ENCODE measurements around the gene ABHD12B.
A peak's percentile ranks its signal among the peaks of the same experiment; 100 is the strongest.

ABHD12B gene

DNA sequence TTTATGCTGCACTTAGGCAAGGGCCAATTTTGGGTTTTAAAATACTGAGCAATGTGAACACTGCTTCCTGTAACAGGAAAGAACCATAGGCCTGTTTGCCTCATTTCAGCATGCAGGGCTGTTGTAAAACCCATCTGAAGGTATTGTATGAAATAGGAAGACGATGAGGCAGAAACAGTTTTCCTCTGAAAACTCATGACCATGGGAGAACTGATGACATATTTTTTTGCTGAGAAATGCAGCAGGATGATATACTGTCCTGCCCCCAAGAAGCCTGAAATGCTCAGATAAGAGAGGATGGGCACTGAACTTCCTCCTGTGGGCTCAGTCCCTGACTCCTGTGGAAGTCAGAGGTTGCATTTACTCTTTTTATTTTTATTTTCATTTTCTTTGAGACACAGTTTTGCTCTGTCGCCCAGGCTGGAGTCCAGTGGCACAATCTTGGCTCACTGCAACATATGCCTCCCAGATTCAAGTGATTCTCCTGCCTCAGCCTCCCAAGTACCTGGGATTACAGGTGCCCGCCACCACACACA, 55.1 kb downstream of the ABHD12B start:
- TF ChIP-seq, protein P1, sequence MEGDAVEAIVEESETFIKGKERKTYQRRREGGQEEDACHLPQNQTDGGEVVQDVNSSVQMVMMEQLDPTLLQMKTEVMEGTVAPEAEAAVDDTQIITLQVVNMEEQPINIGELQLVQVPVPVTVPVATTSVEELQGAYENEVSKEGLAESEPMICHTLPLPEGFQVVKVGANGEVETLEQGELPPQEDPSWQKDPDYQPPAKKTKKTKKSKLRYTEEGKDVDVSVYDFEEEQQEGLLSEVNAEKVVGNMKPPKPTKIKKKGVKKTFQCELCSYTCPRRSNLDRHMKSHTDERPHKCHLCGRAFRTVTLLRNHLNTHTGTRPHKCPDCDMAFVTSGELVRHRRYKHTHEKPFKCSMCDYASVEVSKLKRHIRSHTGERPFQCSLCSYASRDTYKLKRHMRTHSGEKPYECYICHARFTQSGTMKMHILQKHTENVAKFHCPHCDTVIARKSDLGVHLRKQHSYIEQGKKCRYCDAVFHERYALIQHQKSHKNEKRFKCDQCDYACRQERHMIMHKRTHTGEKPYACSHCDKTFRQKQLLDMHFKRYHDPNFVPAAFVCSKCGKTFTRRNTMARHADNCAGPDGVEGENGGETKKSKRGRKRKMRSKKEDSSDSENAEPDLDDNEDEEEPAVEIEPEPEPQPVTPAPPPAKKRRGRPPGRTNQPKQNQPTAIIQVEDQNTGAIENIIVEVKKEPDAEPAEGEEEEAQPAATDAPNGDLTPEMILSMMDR (IDR thresholded peaks at IDR 0.05; ENCODE audit: low read depth, low read length) = no peak
- TF ChIP-seq, protein P2, sequence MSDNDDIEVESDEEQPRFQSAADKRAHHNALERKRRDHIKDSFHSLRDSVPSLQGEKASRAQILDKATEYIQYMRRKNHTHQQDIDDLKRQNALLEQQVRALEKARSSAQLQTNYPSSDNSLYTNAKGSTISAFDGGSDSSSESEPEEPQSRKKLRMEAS (IDR thresholded peaks at IDR 0.05; ENCODE audit: low read depth, low read length) = 0 out of 2 replicates have a peak, but pooled peaks have one; percentile 14
- H3K4me3 ChIP-seq (ENCODE audit: low read depth, low read length) = no peak overlapping the region

DNA sequence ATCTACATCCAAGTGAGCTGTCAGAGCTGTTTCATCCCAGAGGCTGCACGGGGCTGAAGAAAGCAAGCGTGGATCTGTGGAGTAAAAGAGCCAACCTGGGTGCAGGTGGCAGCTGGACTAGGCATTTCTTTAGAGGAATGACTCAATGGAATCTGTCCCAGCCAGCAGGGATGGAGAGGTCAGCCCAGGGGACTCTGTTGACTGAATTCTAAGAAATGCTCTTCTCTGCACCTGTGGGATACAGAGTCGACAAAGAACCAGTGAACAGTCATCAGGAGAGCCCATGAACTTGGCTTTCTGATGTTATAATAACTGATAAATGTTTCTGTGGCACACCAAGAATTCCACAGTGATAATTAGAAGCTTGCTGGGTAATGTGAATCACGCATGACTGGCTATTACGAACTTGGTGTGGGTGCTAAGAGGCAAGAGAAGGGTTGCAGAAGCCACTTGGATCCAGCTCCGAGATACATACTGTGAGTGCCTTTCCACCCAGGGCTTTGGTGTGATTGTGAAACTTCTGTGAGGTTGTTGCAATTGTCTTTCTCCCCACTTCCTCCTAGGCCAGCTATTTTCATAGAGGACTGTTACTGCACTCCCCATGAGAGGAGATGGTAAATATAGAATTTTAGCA, 56.3 kb downstream of the ABHD12B start:
- TF ChIP-seq MYC (IDR thresholded peaks at IDR 0.05; ENCODE audit: low read depth, low read length) (peak; percentile 66; the same call in 1 of the 2 replicates), POLR2A (IDR thresholded peaks at IDR 0.05; ENCODE audit: extremely low read depth, insufficient read length) (no peak)
- TF ChIP-seq, protein P1 (IDR thresholded peaks at IDR 0.05; ENCODE audit: low read depth, low read length) = no peak
- TF ChIP-seq, protein P2 (IDR thresholded peaks at IDR 0.05; ENCODE audit: low read depth, low read length) = peak; percentile 72
- H3K4me3 ChIP-seq (ENCODE audit: low read depth, low read length) = peak overlapping the region; percentile 52
- DNase-seq (ENCODE audit: low read depth) = peak; percentile 96

More for the DNA sequence above, 55.1 kb downstream of the ABHD12B start:
- peak; percentile 92 for DNase-seq (ENCODE audit: low read depth)

DNA sequence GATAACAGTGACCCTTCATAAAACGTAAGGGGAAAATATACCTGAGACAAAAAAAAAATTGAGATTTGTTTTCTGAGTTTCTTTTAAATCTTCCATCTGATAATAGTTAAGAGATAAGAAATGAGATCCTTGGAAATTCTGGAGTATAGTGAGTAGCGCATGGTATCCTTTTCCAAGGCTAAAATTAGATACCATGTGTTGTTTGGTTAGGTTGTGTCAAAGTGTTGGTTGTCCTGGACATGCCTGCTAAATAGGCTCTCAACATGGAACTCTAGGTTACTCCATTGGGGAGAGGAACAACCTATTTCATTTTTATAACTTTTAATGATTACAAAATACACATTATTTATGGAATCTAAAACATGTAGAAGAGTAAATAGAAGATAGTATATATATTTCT, 57.7 kb downstream of the ABHD12B start:
- no peak for DNase-seq (ENCODE audit: low read depth)
- H3K4me3 ChIP-seq (ENCODE audit: low read depth, low read length) = peak overlapping the region; percentile 52
- no peak for TF ChIP-seq MYC (IDR thresholded peaks at IDR 0.05; ENCODE audit: low read depth, low read length)
- TF ChIP-seq, protein P1 (IDR thresholded peaks at IDR 0.05; ENCODE audit: low read depth, low read length) = no peak
- no peak for TF ChIP-seq POLR2A (IDR thresholded peaks at IDR 0.05; ENCODE audit: extremely low read depth, insufficient read length)
- TF ChIP-seq, protein P2 (IDR thresholded peaks at IDR 0.05; ENCODE audit: low read depth, low read length) = no peak

DNA sequence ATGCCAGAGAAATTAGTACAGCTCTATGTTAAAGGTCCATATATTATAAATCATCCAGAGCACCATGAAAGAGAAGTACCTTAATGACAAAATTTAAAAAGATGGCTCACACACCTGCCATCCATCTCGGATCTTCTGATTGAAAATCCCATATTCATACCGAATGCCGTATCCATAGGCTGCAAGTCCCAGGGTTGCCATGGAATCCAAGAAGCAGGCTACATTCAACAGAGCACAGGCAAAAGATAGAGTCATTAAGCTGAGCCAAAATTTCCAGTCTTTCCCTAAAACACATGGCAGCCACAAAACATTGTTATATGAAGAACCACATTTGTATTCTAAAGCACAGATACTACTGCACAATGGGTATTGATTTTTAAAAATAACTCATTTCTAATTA, 59.7 kb downstream of the ABHD12B start:
- no peak overlapping the region for H3K4me3 ChIP-seq (ENCODE audit: low read depth, low read length)
- TF ChIP-seq, protein P2 (IDR thresholded peaks at IDR 0.05; ENCODE audit: low read depth, low read length) = no peak
- no peak for TF ChIP-seq POLR2A (IDR thresholded peaks at IDR 0.05; ENCODE audit: extremely low read depth, insufficient read length)
- TF ChIP-seq MYC (IDR thresholded peaks at IDR 0.05; ENCODE audit: low read depth, low read length) = no peak
- TF ChIP-seq, protein P1 (IDR thresholded peaks at IDR 0.05; ENCODE audit: low read depth, low read length) = no peak
- DNase-seq (ENCODE audit: low read depth) = no peak

- TF ChIP-seq, protein P2 (IDR thresholded peaks at IDR 0.05; ENCODE audit: low read depth, low read length) = no peak
- TF ChIP-seq MYC (IDR thresholded peaks at IDR 0.05; ENCODE audit: low read depth, low read length) (no peak), POLR2A (IDR thresholded peaks at IDR 0.05; ENCODE audit: extremely low read depth, insufficient read length) (no peak)
- TF ChIP-seq, protein P1 (IDR thresholded peaks at IDR 0.05; ENCODE audit: low read depth, low read length) = no peak
- H3K4me3 ChIP-seq (ENCODE audit: low read depth, low read length) = no peak overlapping the region
- DNase-seq (ENCODE audit: low read depth) = no peak
These were observed 60.3 kb downstream of the ABHD12B start for GRCh38 chr14:50932156-50932555.
